RPMI8226 (cell line): ENCODE data around the gene PCDHA6.
"Not testable (repeated sequence)": the region's sequence is repeated elsewhere in the genome, so short reads cannot be mapped to it uniquely, and the experiment has no call there.

Experiments
- DNase-seq: peaks from one replicate; pipeline ENCODE4 v3.0.0-alpha.2; 2015

PCDHA6 gene

GRCh38 chr5:140868721-140869554 lies 41.2 kb downstream of the PCDHA6 start, which contains the start of gene PCDHA11:
Gene PCDHA11, plus strand, starts transcription at chr5:140868957. Its CDS starts 147 bp downstream, at chr5:140869104.
- DNase-seq, result peak; percentile 31

GRCh38 chr5:140869555-140869886 lies 41.8 kb downstream of the PCDHA6 start:
- DNase-seq, result no peak

GRCh38 chr5:140870221-140871201 lies 42.8 kb downstream of the PCDHA6 start:
- no peak for DNase-seq

GRCh38 chr5:140875085-140876065 lies 47.6 kb downstream of the PCDHA6 start, which contains the start of gene PCDHA12:
Gene PCDHA12, plus strand, starts transcription at chr5:140875308. Its CDS starts 165 bp downstream, at chr5:140875473.
- DNase-seq, result no peak

GRCh38 chr5:140876541-140877261 lies 48.9 kb downstream of the PCDHA6 start:
- DNase-seq, result not testable (repeated sequence)

GRCh38 chr5:140877262-140877581 lies 49.5 kb downstream of the PCDHA6 start:
- no peak for DNase-seq
